Esophagus muscularis mucosa (tissue), 4 donors: ENCODE data around the gene PDE8A.

Experiments used
- CTCF ChIP-seq, 3 experiments: fragments of 200-600 bp in 2 of 3; fragments of 450-650 bp in 1 of 3; sonication (generic) in 2 of 3; IDR thresholded peaks; one replicate each; pipeline ENCODE4 v1.5.1; 2017 to 2019; ENCODE audit warnings: antibody characterized with exemption in 3 of 3, mild to moderate bottlenecking in 2 of 3, moderate library complexity in 1 of 3
- EP300 ChIP-seq: sonication (generic); formaldehyde crosslinking; IDR thresholded peaks from one replicate; pipeline ENCODE4 v1.6.1; 2017; ENCODE audit warnings: antibody characterized with exemption
- POLR2A ChIP-seq: fragments of 450-650 bp; IDR thresholded peaks from one replicate; pipeline ENCODE4 v1.6.1; 2017; ENCODE audit warnings: antibody characterized with exemption, moderate library complexity, mild to moderate bottlenecking, low read depth
- POLR2AphosphoS5 ChIP-seq, 2 donors: sonication (generic); formaldehyde crosslinking; IDR thresholded peaks; one replicate each; pipeline ENCODE4 v1.6.1; 2017; ENCODE audit warnings: antibody characterized with exemption in 2 of 2

- TF ChIP-seq CTCF (IDR thresholded peaks at IDR 0.05) (no peak), EP300 (no peak), POLR2A (no peak), POLR2AphosphoS5 (IDR thresholded peaks at IDR 0.05) (no peak)
These were observed 66.8 kb downstream of the PDE8A start for GRCh38 chr15:85048430-85048829.
